Fibroblast of lung (primary cell): ENCODE data around the gene ZSCAN22. TPM values are rescaled to one million over a fixed set of nuclear protein-coding genes. Genes with fewer than 3 reads are reported as not detected.

Source experiments
- DNase-seq, 2 donors: peaks; one replicate each; pipeline versions ENCODE4 v3.0.0 to v3.0.0-alpha.2; 2010; ENCODE audit warnings: low read depth in 2 of 2
- H2AFZ ChIP-seq: 2 replicates; pipeline ENCODE4 v1.5.1; 2012; ENCODE audit warnings: low read length, control low read depth, inconsistent platforms
- H3K27ac ChIP-seq: 2 replicates; pipeline ENCODE4 v1.5.1; 2011; ENCODE audit warnings: low read length, control low read depth; ENCODE audit not compliant: insufficient read depth
- H3K27me3 ChIP-seq: 2 replicates; pipeline ENCODE4 v1.5.1; 2011; ENCODE audit warnings: mild to moderate bottlenecking, low read length; ENCODE audit not compliant: control insufficient read depth, insufficient read depth
- H3K36me3 ChIP-seq: 2 replicates; pipeline ENCODE4 v1.5.1; 2011; ENCODE audit warnings: low read length; ENCODE audit not compliant: control insufficient read depth, insufficient read depth
- H3K4me1 ChIP-seq: 2 replicates; pipeline ENCODE4 v1.5.1; 2011; ENCODE audit warnings: low read length; ENCODE audit not compliant: control insufficient read depth, insufficient read depth; ENCODE audit errors: extremely low read depth
- H3K4me2 ChIP-seq: 2 replicates; pipeline ENCODE4 v1.5.1; 2011; ENCODE audit warnings: low read length, control low read depth; ENCODE audit not compliant: insufficient read depth; ENCODE audit errors: extremely low read depth
- H3K4me3 ChIP-seq, 4 experiments: fragments of 200-600 bp in 1 of 4; sonication (generic) in 1 of 4; replicated peaks in 1 of 4; 2 replicates each; pipeline ENCODE4 v1.5.1; 2011 to 2016; ENCODE audit warnings: low read length in 4 of 4, low read depth in 3 of 4, mild to moderate bottlenecking in 3 of 4, control low read depth in 2 of 4, inconsistent platforms in 1 of 4, mixed read lengths in 1 of 4; ENCODE audit not compliant: insufficient read depth in 1 of 4; ENCODE audit errors: control extremely low read depth in 1 of 4
- H3K79me2 ChIP-seq: 2 replicates; pipeline ENCODE4 v1.5.1; 2012; ENCODE audit warnings: mild to moderate bottlenecking, low read length, inconsistent platforms; ENCODE audit not compliant: control insufficient read depth, insufficient read depth
- H3K9ac ChIP-seq: 2 replicates; pipeline ENCODE4 v1.5.1; 2011; ENCODE audit warnings: mild to moderate bottlenecking, low read length, control low read depth; ENCODE audit not compliant: insufficient read depth
- H3K9me3 ChIP-seq: 2 replicates; pipeline ENCODE4 v1.5.1; 2012; ENCODE audit warnings: low read depth, low read length; ENCODE audit not compliant: control insufficient read depth, insufficient read depth
- H4K20me1 ChIP-seq: 2 replicates; pipeline ENCODE4 v1.5.1; 2011; ENCODE audit warnings: low read length; ENCODE audit not compliant: control insufficient read depth, insufficient read depth; ENCODE audit errors: extremely low read depth
- CTCF ChIP-seq, 2 donors: IDR thresholded peaks in 1 of 2; conservative IDR thresholded peaks in 1 of 2; 1 replicate in 1 of 2; 2 replicates in 1 of 2; pipeline ENCODE4 v1.5.1; 2011 to 2012; ENCODE audit warnings: low read length in 2 of 2, control low read depth in 1 of 2, inconsistent platforms in 1 of 2, low read depth in 1 of 2, mild to moderate bottlenecking in 1 of 2
- EZH2 ChIP-seq: IDR thresholded peaks from 2 replicates; pipeline ENCODE4 v1.5.1; 2012; ENCODE audit warnings: low read length, control low read depth, mild to moderate bottlenecking; ENCODE audit errors: missing control alignments
- polyA plus RNA-seq, 2 donors: library from polyadenylated mRNA; depleted of rRNA in 1 of 2; stranded (reverse) in 1 of 2; unstranded in 1 of 2; fragments of >200 nt; gene quantifications; 2 replicates each; pipeline ENCODE4 v1.2.1, GENCODE V29; 2011 to 2012; ENCODE audit warnings: missing spikeins in 1 of 2
- total RNA-seq: library from RNA; depleted of rRNA; stranded (reverse); fragments of >200 nt; gene quantifications from 2 replicates; pipeline ENCODE4 v1.2.1, GENCODE V29; 2014

Gene ZSCAN22
- total and polyA plus RNA-seq, 2 donors (not counting 1 experiment from before 2014, with no cell fraction given), result 2.8 to 3.0 TPM

GRCh38 chr19:58349590-58349989 lies 22.8 kb downstream of the ZSCAN22 start:
- Histone ChIP-seq H3K9ac (no peak overlapping the region), H3K27me3 (no peaks in the 10 kb centered on the region), H2AFZ (no peak overlapping the region), H3K27ac (no peak overlapping the region), H3K4me2 (no peak overlapping the region), H4K20me1 (no peaks in the 10 kb centered on the region), H3K36me3 (peaks cover 2% of the 10 kb centered on the region), H3K4me3 (no peak overlapping the region), H3K79me2 (no peaks in the 10 kb centered on the region), H3K9me3 (no peaks in the 10 kb centered on the region), H3K4me1 (no peaks in the 10 kb centered on the region)
- DNase-seq, result no peak
- TF ChIP-seq CTCF (conservative IDR thresholded peaks at IDR 0.05 in 1 of 2, IDR thresholded peaks at IDR 0.05 in 1 of 2; ENCODE audit: low read depth in 1 of 2, low read length in 2 of 2), result no peak
- TF ChIP-seq EZH2, result no peak

GRCh38 chr19:58350001-58350861 lies 23.4 kb downstream of the ZSCAN22 start:
- H3K9me3 ChIP-seq, result no peaks in the 10 kb centered on the region
- no peaks in the 10 kb centered on the region for H4K20me1 ChIP-seq
- no peaks in the 10 kb centered on the region for H3K4me1 ChIP-seq
- no peak overlapping the region for H3K4me3 ChIP-seq
- no peak overlapping the region for H3K27ac ChIP-seq
- no peak overlapping the region for H3K4me2 ChIP-seq
- H3K79me2 ChIP-seq, result no peaks in the 10 kb centered on the region
- no peak overlapping the region for H3K9ac ChIP-seq
- TF ChIP-seq EZH2 (no peak), CTCF (conservative IDR thresholded peaks at IDR 0.05 in 1 of 2, IDR thresholded peaks at IDR 0.05 in 1 of 2; ENCODE audit: low read depth in 1 of 2, low read length in 2 of 2) (no peak)
- no peaks in the 10 kb centered on the region for H3K27me3 ChIP-seq
- peaks cover 2% of the 10 kb centered on the region for H3K36me3 ChIP-seq
- DNase-seq, result no peak
- no peak overlapping the region for H2AFZ ChIP-seq

- Histone ChIP-seq H2AFZ (no peak overlapping the region), H3K4me3 (no peak overlapping the region), H3K27ac (no peak overlapping the region), H3K9me3 (no peaks in the 10 kb centered on the region), H3K4me2 (no peak overlapping the region), H3K27me3 (no peaks in the 10 kb centered on the region), H3K79me2 (no peaks in the 10 kb centered on the region), H4K20me1 (no peaks in the 10 kb centered on the region), H3K4me1 (no peaks in the 10 kb centered on the region), H3K36me3 (peaks cover 2% of the 10 kb centered on the region), H3K9ac (no peak overlapping the region)
- DNase-seq, result no peak
- TF ChIP-seq CTCF (conservative IDR thresholded peaks at IDR 0.05 in 1 of 2, IDR thresholded peaks at IDR 0.05 in 1 of 2; ENCODE audit: low read depth in 1 of 2, low read length in 2 of 2) (no peak), EZH2 (no peak)
Measured at GRCh38 chr19:58350871-58351557, 24.2 kb downstream of the ZSCAN22 start.
